HCT116 (cell line): ENCODE measurements around the gene TTC12. TPM values are rescaled to one million over a fixed set of nuclear protein-coding genes. Genes with fewer than 3 reads are reported as not detected.

Experiments used
- ATAC-seq: fragments of 200-7000 bp; cut with Tn5 transposase; 2 replicates; pipeline ENCODE4 v1.9.1; 2020; ENCODE audit warnings: mild to moderate bottlenecking, moderate library complexity
- BruUV-seq: library from RNA; stranded (reverse); fragments of 400-500 nt; replicated peaks from 2 replicates; lab custom pipeline; 2021; lab: Mats Ljungman, UMichigan
- CTCF ChIA-PET: fragments of 300-600 bp; sonication (Branson Sonifier 250); formaldehyde crosslinking; loops from one replicate; lab custom pipeline; 2021; ENCODE audit warnings: antibody characterized with exemption; lab: Charles Lee
- POLR2A ChIA-PET: fragments of 300-600, 350-600 bp; sonication (Branson Sonifier 250); formaldehyde crosslinking; loops from one replicate; lab custom pipeline; 2021; ENCODE audit warnings: antibody characterized with exemption; lab: Charles Lee
- RAD21 ChIA-PET, 2 experiments: fragments of 300-600 bp; sonication (Branson Sonifier 250); formaldehyde crosslinking; loops; one replicate each; lab custom pipeline; 2023; ENCODE audit warnings: low total read pairs in 2 of 2; ENCODE audit not compliant: uncharacterized antibody in 2 of 2, unreplicated experiment in 2 of 2, low non-redundant PET in 1 of 2; lab: Charles Lee
- DNase-seq: peaks from one replicate; pipeline ENCODE4 v3.0.0-alpha.2; 2010; ENCODE audit warnings: low read depth, low spot score
- H2AFZ ChIP-seq: fragments of 200-600 bp; shearing (Covaris generic), sonication (generic); 2 replicates; pipeline ENCODE4 v1.6.1; 2017; ENCODE audit warnings: low read depth, mixed run types, mixed read lengths, antibody characterized with exemption, low read length; ENCODE audit not compliant: poor library complexity, severe bottlenecking
- H3K27ac ChIP-seq: 2 replicates; pipeline ENCODE4 v1.5.1; 2012; ENCODE audit warnings: low read depth, low read length
- H3K27me3 ChIP-seq: fragments of 200-600 bp; sonication (generic); 2 replicates; pipeline ENCODE4 v1.6.1; 2016; ENCODE audit warnings: mixed run types, low read length, mixed read lengths; ENCODE audit not compliant: insufficient read depth
- H3K36me3 ChIP-seq, 2 experiments: fragments of 200-500 bp in 1 of 2; fragments of 200-600 bp in 1 of 2; sonication (Bioruptor generic) in 1 of 2; sonication (generic) in 1 of 2; 2 replicates each; pipeline versions ENCODE4 v1.5.1 to v1.6.1; 2014 to 2016; ENCODE audit warnings: low read length in 2 of 2, inconsistent platforms in 1 of 2, mixed read lengths in 1 of 2, mixed run types in 1 of 2; ENCODE audit not compliant: insufficient read depth in 2 of 2, control insufficient read depth in 1 of 2
- H3K4me1 ChIP-seq, 2 experiments: fragments of 200-600 bp in 1 of 2; sonication (generic) in 1 of 2; 2 replicates each; pipeline versions ENCODE4 v1.5.1 to v1.6.1; 2012 to 2017; ENCODE audit warnings: low read length in 2 of 2, inconsistent platforms in 1 of 2, mild to moderate bottlenecking in 1 of 2, mixed read lengths in 1 of 2, mixed run types in 1 of 2, moderate library complexity in 1 of 2; ENCODE audit not compliant: insufficient read depth in 2 of 2, control insufficient read depth in 1 of 2
- H3K4me2 ChIP-seq: fragments of 200-600 bp; sonication (generic); 2 replicates; pipeline ENCODE4 v1.6.1; 2017; ENCODE audit warnings: mixed run types, low read length, mixed read lengths
- H3K4me3 ChIP-seq, 2 experiments: fragments of 200-600 bp in 1 of 2; sonication (generic) in 1 of 2; replicated peaks in 1 of 2; 2 replicates each; pipeline ENCODE4 v1.5.1; 2011 to 2016; ENCODE audit warnings: low read length in 2 of 2, control low read depth in 1 of 2, low read depth in 1 of 2, mild to moderate bottlenecking in 1 of 2, mixed read lengths in 1 of 2, mixed run types in 1 of 2
- H3K79me2 ChIP-seq: fragments of 200-600 bp; sonication (generic); 2 replicates; pipeline ENCODE4 v1.6.1; 2017; ENCODE audit warnings: mild to moderate bottlenecking, mixed run types, low read length, moderate library complexity, mixed read lengths; ENCODE audit not compliant: insufficient read depth
- H3K9ac ChIP-seq: fragments of 200-600 bp; sonication (generic); 2 replicates; pipeline ENCODE4 v1.6.1; 2016; ENCODE audit warnings: low read length, mixed read lengths
- H3K9me2 ChIP-seq: fragments of 200-600 bp; sonication (generic), shearing (Covaris generic); 2 replicates; pipeline ENCODE4 v1.6.1; 2017; ENCODE audit warnings: mixed run types, mild to moderate bottlenecking, moderate library complexity; ENCODE audit not compliant: insufficient read depth
- H3K9me3 ChIP-seq, 2 experiments: fragments of 200-500 bp in 1 of 2; fragments of 200-600 bp in 1 of 2; sonication (Bioruptor generic) in 1 of 2; sonication (generic) in 1 of 2; 2 replicates each; pipeline ENCODE4 v1.6.1; 2014 to 2017; ENCODE audit warnings: low read length in 2 of 2, mixed read lengths in 2 of 2, inconsistent platforms in 1 of 2, low read depth in 1 of 2, mild to moderate bottlenecking in 1 of 2, mixed run types in 1 of 2, moderate library complexity in 1 of 2; ENCODE audit not compliant: control insufficient read depth in 1 of 2, insufficient read depth in 1 of 2
- H4K20me1 ChIP-seq: fragments of 200-600 bp; sonication (generic), shearing (Covaris generic); 2 replicates; pipeline ENCODE4 v1.6.1; 2017; ENCODE audit warnings: mixed run types, mild to moderate bottlenecking, moderate library complexity; ENCODE audit not compliant: insufficient read depth
- ELF1 ChIP-seq: IDR thresholded peaks from 2 replicates; pipeline ENCODE4 v1.6.1; 2012; ENCODE audit warnings: low read depth, borderline replicate concordance
- EZH2 ChIP-seq: fragments of 200-600 bp; sonication (generic); IDR thresholded peaks from 2 replicates; pipeline ENCODE4 v1.6.1; 2017; ENCODE audit warnings: antibody characterized with exemption, mixed run types
- JUND ChIP-seq: IDR thresholded peaks from 2 replicates; pipeline ENCODE4 v1.6.1; 2012
- POLR2AphosphoS5 ChIP-seq: IDR thresholded peaks from 2 replicates; pipeline ENCODE4 v1.6.1; 2011; ENCODE audit warnings: mild to moderate bottlenecking, low read depth, low read length, moderate library complexity
- SIN3A ChIP-seq: IDR thresholded peaks from 2 replicates; pipeline ENCODE4 v1.6.1; 2012; ENCODE audit warnings: low read depth
- SP1 ChIP-seq: IDR thresholded peaks from 2 replicates; pipeline ENCODE4 v1.6.1; 2012; ENCODE audit warnings: low read depth
- SRF ChIP-seq: IDR thresholded peaks from 2 replicates; pipeline ENCODE4 v1.6.1; 2012; ENCODE audit warnings: low read depth
- ZFX ChIP-seq: fragments of 450-650 bp; IDR thresholded peaks from 2 replicates; pipeline ENCODE4 v1.6.1; 2017
- ZNF274 ChIP-seq: fragments of 200-500 bp; sonication (Bioruptor generic); IDR thresholded peaks from 2 replicates; pipeline ENCODE4 v1.6.1; 2014; ENCODE audit warnings: mild to moderate bottlenecking, low read depth, low read length, inconsistent platforms
- intact Hi-C: fragments of 100-400 bp; cut with micrococcal nuclease; formaldehyde crosslinking; loops from 2 replicates; pipeline ENCODE4 v1.10.0; 2022
- total RNA-seq: library from RNA; stranded (reverse); gene quantifications from one replicate; pipeline ENCODE4 v1.2.1, GENCODE V29; 2021; ENCODE audit not compliant: unreplicated experiment
- TF ChIP-seq, protein P1 (sequence below): IDR thresholded peaks from 2 replicates; pipeline ENCODE4 v1.6.1; 2012; ENCODE audit warnings: low read depth
- TF ChIP-seq, protein P2 (sequence below): IDR thresholded peaks from 2 replicates; pipeline ENCODE4 v1.6.1; 2012
- TF ChIP-seq, protein P3 (sequence below): IDR thresholded peaks from 2 replicates; pipeline ENCODE4 v1.6.1; 2012

The TTC12 gene
- total RNA-seq, 1 experiment from 2014 or later: 12.6 TPM

DNA sequence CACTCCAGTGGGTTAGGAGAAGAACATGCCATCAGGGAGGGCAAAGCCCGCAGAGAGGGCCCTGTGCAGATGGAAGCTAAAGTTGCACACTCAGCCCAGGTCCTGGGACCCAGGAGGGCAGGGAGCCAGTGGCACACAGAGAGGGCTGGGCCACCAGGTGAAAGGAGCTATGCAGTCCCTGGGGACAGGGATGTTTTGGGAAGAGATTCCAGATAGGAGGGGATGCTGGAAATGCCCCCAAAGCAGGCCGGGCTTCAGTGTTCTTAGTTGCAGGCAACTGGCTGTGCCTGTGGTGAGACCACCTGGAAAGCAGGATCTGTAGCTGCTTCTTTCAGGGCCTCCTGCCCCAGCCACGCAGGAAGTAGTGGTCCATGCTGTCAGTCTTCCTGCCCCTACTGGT, 92.8 kb downstream of the TTC12 start:
- Histone ChIP-seq H3K9ac (no peak overlapping the region), H3K9me3 (no peaks in the 10 kb centered on the region), H3K27ac (no peak overlapping the region), H2AFZ (no peak overlapping the region), H3K4me2 (no peak overlapping the region), H3K36me3 (no peaks in the 10 kb centered on the region), H4K20me1 (no peaks in the 10 kb centered on the region), H3K79me2 (no peaks in the 10 kb centered on the region), H3K4me1 (no peaks in the 10 kb centered on the region), H3K9me2 (no peaks in the 10 kb centered on the region), H3K27me3 (peaks cover 2% of the 10 kb centered on the region; the same call in 1 of the 2 replicates), H3K4me3 (no peak overlapping the region)
- intact Hi-C loops: no loop called here
- ChIA-PET POLR2A (no interaction called here), RAD21 (no interaction called here), CTCF (no interaction called here)
- BruUV-seq: no TSS peak
- DNase-seq (no peak), ATAC-seq (no peak)
- TF ChIP-seq EZH2: no peak

DNA sequence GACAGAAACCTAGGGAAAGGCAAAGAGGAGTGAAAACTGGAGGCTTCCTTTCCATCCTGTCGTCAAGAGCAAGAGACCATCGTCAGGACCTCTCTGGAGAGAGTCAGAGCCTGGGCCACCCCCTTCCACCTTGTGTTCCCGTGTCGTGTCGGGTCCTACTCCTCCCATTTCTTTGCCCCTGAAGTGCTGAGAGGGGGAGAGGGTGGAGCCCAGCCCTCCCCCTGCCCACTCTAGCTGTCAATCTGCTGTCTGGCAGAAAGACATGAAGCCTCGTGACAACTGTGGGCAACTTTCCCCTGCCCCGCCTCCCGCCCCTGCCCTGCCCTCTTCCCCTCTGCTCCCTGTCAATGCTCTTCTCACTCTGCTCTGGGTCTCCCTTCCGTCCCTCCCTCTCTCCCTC, 93.8 kb downstream of the TTC12 start:
- POLR2A ChIA-PET: no interaction called here
- BruUV-seq: no TSS peak
- DNase-seq: no peak

DNA sequence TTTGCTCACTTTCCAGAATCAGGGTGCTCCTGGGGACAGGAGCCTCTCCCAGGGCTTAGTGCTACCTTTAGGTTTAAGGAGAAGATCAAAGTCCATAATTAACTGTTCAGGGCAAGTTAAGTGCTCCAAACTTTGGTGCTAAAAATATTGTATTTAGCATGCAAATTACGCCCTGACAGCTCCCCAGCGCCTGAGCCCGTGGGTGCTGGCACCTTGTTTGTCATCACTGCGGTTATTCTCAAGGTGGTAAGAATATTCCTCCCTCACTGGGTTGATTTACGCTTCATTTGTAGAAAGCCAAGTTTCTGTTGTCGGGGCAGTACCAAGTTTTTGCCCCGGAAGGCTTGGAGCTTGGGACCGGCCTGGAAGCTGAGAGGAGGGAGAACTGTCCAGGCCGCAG, 94.5 kb downstream of the TTC12 start:
- Histone ChIP-seq H3K9me3 (no peaks in the 10 kb centered on the region), H3K9me2 (no peaks in the 10 kb centered on the region), H3K27ac (no peak overlapping the region), H3K9ac (no peak overlapping the region), H2AFZ (no peak overlapping the region), H3K4me3 (no peak overlapping the region), H3K36me3 (no peaks in the 10 kb centered on the region), H4K20me1 (no peaks in the 10 kb centered on the region), H3K4me2 (no peak overlapping the region), H3K4me1 (no peaks in the 10 kb centered on the region), H3K27me3 (no peaks in the 10 kb centered on the region; the same call in 1 of the 2 replicates), H3K79me2 (no peaks in the 10 kb centered on the region)
- ChIA-PET POLR2A (no interaction called here), RAD21 (no interaction called here), CTCF (no interaction called here)
- no TSS peak for BruUV-seq
- DNase-seq (no peak), ATAC-seq (no peak)
- intact Hi-C loops: no loop called here
- TF ChIP-seq JUND (no peak), ZFX (no peak), SP1 (no peak), POLR2AphosphoS5 (no peak)
- TF ChIP-seq, protein P1, sequence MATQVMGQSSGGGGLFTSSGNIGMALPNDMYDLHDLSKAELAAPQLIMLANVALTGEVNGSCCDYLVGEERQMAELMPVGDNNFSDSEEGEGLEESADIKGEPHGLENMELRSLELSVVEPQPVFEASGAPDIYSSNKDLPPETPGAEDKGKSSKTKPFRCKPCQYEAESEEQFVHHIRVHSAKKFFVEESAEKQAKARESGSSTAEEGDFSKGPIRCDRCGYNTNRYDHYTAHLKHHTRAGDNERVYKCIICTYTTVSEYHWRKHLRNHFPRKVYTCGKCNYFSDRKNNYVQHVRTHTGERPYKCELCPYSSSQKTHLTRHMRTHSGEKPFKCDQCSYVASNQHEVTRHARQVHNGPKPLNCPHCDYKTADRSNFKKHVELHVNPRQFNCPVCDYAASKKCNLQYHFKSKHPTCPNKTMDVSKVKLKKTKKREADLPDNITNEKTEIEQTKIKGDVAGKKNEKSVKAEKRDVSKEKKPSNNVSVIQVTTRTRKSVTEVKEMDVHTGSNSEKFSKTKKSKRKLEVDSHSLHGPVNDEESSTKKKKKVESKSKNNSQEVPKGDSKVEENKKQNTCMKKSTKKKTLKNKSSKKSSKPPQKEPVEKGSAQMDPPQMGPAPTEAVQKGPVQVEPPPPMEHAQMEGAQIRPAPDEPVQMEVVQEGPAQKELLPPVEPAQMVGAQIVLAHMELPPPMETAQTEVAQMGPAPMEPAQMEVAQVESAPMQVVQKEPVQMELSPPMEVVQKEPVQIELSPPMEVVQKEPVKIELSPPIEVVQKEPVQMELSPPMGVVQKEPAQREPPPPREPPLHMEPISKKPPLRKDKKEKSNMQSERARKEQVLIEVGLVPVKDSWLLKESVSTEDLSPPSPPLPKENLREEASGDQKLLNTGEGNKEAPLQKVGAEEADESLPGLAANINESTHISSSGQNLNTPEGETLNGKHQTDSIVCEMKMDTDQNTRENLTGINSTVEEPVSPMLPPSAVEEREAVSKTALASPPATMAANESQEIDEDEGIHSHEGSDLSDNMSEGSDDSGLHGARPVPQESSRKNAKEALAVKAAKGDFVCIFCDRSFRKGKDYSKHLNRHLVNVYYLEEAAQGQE: no peak
- TF ChIP-seq, protein P2, sequence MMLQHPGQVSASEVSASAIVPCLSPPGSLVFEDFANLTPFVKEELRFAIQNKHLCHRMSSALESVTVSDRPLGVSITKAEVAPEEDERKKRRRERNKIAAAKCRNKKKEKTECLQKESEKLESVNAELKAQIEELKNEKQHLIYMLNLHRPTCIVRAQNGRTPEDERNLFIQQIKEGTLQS: no peak
- TF ChIP-seq, protein P3, sequence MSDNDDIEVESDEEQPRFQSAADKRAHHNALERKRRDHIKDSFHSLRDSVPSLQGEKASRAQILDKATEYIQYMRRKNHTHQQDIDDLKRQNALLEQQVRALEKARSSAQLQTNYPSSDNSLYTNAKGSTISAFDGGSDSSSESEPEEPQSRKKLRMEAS: no peak

More for the DNA sequence above, 93.8 kb downstream of the TTC12 start:
- Histone ChIP-seq H3K36me3 (no peaks in the 10 kb centered on the region), H3K9me2 (no peaks in the 10 kb centered on the region), H4K20me1 (no peaks in the 10 kb centered on the region), H3K9ac (no peak overlapping the region), H2AFZ (no peak overlapping the region), H3K4me1 (no peaks in the 10 kb centered on the region), H3K4me3 (no peak overlapping the region), H3K4me2 (no peak overlapping the region), H3K79me2 (no peaks in the 10 kb centered on the region), H3K9me3 (no peaks in the 10 kb centered on the region), H3K27me3 (peaks cover 2% of the 10 kb centered on the region; the same call in 1 of the 2 replicates), H3K27ac (no peak overlapping the region)
- CTCF ChIA-PET: no interaction called here
- ATAC-seq: no peak
- RAD21 ChIA-PET: no interaction called here
- no peak for TF ChIP-seq ZNF274
- no peak for TF ChIP-seq SRF
- no peak for TF ChIP-seq ELF1
- TF ChIP-seq SIN3A: no peak
- intact Hi-C loops: no loop called here
